ENCODE results near the gene CCDC197.

DNA sequence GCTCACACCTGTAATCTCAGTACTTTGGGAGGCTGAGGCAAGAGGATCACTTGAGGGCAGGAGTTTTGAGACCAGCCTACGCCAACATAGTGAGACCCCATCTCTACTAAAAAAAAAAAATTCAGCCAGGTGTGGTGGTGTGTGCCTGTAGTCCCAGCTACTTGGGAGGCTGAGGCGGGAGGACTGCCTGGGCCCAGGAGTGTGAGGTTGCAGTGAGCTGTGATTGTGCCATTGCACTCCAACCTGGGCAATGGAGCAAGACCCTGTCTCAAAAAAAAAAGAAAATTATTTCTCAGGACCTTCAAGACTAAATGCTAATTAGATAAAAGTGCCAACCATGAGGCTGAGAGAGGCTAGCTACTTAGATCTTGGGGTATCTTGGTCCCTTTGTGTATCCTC lies 52.5 kb downstream of the CCDC197 start:
- TF ChIP-seq, protein P1, sequence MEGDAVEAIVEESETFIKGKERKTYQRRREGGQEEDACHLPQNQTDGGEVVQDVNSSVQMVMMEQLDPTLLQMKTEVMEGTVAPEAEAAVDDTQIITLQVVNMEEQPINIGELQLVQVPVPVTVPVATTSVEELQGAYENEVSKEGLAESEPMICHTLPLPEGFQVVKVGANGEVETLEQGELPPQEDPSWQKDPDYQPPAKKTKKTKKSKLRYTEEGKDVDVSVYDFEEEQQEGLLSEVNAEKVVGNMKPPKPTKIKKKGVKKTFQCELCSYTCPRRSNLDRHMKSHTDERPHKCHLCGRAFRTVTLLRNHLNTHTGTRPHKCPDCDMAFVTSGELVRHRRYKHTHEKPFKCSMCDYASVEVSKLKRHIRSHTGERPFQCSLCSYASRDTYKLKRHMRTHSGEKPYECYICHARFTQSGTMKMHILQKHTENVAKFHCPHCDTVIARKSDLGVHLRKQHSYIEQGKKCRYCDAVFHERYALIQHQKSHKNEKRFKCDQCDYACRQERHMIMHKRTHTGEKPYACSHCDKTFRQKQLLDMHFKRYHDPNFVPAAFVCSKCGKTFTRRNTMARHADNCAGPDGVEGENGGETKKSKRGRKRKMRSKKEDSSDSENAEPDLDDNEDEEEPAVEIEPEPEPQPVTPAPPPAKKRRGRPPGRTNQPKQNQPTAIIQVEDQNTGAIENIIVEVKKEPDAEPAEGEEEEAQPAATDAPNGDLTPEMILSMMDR (IDR thresholded peaks at IDR 0.05; ENCODE audit: insufficient read depth, low read length, poor library complexity, severe bottlenecking): no peak
- no peak for TF ChIP-seq EZH2phosphoT487 (conservative IDR thresholded peaks at IDR 0.05; ENCODE audit: low read length)

All from SU-DHL-6 (cell line).